Mesenteric fat pad (tissue), 1 donor: ENCODE data around the gene EPRS1. TPM values are rescaled to one million over a fixed set of nuclear protein-coding genes. Genes with fewer than 3 reads are reported as not detected.
A peak's percentile ranks its signal among the peaks of the same experiment; 100 is the strongest.
"Not testable (repeated sequence)": the region's sequence is repeated elsewhere in the genome, so short reads cannot be mapped to it uniquely, and the experiment has no call there.

Experiments
- DNase-seq: peaks from one replicate; pipeline ENCODE4 v3.0.0-alpha.2; 2020; ENCODE audit warnings: low spot score
- long read RNA-seq: library from polyadenylated mRNA; unstranded; transcript quantifications from one replicate; pipeline ENCODE4 v2.0.0, GENCODE V29; 2020
- total RNA-seq: library from RNA; stranded (reverse); fragmentation: NEBNext Ultra II Directional; extraction: Animal tissue kit (Norgen Biotek cat#: 25700); gene quantifications from one replicate; pipeline ENCODE4 v1.2.1, GENCODE V29; 2021
- donor health status: DM: yes; HTN: yes; CAD: no.

Gene EPRS1
- 108 TPM for total RNA-seq
- long read RNA-seq, partial matches to known transcripts: 231 of 246 reads
- long read RNA-seq, other reads (novel, unspliced or antisense): 15 of 246 reads

DNA sequence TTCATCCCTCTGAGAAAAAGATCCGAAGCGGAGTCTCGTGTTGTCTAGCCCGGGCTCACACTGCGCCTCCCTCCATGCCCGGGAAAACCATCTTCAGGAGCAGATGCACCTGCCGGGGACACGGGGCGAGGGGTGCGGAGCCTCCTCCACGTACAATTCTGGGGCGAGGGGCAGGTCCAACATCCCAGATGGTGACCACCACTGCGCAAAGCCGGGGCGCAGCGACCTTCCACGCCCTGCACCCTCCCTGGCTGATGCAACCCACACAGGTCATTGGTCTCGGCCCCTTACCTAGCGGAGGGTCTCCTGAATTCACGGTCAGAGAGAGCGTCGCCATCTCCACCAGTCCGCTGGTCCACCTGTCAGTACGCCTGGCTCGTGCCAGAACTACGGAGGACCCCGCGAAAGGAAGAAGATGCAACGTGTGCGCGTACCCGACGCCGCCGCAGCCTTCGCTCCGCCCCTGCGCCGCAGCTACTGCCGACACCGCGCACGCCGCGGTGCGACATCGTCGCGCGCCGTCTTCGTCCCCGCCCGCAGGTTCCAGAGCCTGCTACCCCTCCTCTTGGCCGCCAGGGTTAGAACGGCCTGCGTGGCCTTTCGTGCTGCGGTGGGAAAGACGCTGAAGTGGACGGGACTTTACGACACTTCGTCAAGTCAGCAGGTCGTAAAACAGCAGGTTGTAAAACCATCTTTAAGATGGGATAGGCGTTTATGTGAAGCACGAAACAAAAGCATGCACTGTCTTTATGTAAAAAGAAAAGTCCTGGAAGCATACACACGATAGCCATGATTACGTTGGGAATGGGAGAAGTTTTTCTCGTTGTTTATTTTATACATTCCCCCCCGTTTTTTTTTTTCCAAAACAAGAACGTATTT, at the start of gene EPRS1:
EPRS1 (minus strand) TSS at position 454 of the 879 bp plus-strand sequence; CDS start at position 337, 117 bp downstream.
- peak; percentile 98 for DNase-seq

DNA sequence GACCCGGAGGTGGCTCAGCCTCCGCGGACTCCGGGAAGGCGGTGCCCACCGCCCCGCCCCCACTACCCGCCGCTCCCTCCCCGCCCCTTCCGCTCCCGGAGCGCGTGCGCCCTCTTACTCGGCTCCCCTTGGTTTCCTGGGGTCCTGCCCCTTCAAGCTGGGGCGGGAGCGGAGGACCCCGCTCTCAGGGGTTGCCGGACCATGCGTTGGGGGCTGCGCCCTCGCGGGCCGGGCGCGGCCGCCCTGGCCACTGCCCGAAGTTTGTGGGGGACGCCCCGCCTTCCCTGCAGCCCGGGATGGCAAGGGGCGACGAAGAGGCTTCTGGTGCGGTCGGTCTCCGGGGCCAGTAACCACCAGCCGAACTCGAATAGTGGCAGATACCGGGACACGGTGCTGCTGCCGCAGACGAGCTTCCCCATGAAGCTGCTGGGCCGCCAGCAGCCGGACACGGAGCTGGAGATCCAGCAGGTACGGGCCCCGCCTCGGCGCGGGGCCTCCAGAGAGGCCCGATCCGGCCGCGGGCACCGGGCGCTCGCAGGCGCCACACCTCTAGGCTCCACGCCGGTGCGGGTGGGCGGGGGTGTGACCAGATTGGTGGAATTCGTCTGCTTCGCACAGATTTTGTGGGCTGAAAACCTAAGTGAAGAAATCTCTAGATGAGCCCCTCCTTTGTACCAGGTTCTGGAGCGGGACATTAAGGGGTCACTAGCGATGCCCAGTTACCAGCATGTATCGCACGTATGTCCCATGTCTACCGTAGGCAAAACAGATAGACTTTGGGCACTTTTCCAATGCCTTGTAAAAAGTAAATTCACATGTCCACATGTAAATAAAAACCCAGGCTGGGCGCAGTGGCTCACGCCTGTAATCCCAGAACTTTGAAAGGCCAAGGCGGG, 48.0 kb upstream of the EPRS1 start, which contains the start of gene IARS2:
IARS2 (plus strand) TSS at position 117 of the 896 bp plus-strand sequence; CDS start at position 202, 85 bp downstream.
- DNase-seq: peak; percentile 94

GRCh38 chr1:220093361-220094015, 47.2 kb upstream of the EPRS1 start:
- no peak for DNase-seq

DNA sequence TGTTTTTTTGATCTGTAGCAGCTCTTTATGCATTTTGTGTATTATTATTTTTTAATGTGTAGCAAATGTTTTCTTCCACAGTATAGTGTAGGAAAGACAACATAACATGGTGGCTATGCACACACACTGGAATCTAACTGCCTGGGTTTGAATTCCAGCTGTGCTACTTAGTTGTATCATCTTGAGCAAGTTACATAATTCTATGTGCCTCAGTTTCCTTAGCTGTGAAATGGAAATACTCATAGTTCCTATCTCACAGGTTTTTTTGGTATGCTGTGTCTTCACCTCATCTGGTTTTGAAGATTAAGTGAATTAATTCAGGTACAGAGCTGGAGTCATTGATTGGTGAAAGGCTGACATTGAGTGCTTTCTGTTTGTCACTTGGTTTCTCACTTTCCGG, 46.4 kb upstream of the EPRS1 start:
- DNase-seq: no peak

GRCh38 chr1:220089650-220090556, 43.6 kb upstream of the EPRS1 start, which contains the start of gene BPNT1:
BPNT1 (minus strand) TSS chr1:220089788; CDS start chr1:220079846, 9,942 bp downstream.
- DNase-seq: peak; percentile 92

- not testable (repeated sequence) for DNase-seq
These were observed 40.0 kb upstream of the EPRS1 start for GRCh38 chr1:220086261-220086686.

DNA sequence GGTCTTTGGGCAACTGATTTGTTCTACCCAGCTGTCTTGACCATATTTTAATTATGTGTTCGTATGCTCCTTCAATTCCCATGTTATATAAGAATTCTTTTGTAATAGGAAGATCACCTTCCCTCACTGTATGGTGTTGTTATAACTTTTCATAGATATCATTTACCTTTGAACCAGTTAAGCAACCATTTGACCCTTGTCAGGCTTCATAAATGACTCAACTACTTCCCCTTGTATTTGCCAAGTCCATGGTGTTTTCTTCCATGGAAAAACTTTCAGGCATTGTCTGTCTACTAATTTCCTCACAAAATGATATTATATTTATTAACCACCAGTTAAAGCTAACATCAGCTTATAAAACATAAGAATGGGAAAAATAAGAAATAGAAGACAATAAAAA, 38.2 kb upstream of the EPRS1 start:
- no peak for DNase-seq

DNA sequence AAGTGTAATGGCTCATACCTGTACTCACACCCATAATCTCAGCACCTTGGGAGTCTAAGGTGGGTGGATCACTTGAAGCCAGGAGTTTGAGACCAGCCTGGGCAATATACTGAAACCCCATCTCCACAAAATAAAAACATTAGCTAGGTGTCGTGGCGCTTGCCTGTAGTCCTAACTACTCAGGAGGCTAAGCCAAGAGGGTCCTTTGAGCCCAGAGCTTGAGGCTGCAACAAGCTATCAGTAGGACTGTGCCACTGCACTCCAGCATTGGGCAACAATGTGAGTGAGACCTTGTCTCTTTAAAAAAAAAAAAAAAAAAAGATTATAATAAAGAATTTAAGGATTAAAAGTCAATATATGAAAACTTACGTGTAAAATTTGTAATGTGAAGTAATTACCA, 31.6 kb upstream of the EPRS1 start:
- DNase-seq: no peak

GRCh38 chr1:220076861-220077762, 30.8 kb upstream of the EPRS1 start:
- no peak for DNase-seq

GRCh38 chr1:220067269-220068204, 21.2 kb upstream of the EPRS1 start:
- DNase-seq: no peak

- no peak for DNase-seq
These were observed 16.3 kb upstream of the EPRS1 start for GRCh38 chr1:220062629-220063028.

DNA sequence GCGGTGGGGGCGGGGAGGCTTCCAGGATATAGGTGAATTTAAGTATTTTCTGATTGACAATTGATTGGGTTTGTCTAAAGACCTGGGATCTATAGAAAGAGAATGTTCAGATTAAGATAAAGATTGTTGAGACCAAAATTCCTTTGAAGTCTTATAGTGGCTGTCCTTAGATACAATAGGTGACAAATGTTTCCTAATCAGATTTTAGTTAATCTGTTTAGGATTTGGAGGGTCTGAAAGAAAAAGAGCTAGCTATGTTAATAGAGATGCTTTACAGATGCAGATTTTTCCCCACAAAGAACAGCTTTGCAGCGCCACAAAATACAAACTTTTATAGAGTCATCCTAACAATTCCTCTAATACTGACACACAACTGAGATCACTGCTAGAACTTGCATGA, 14.6 kb upstream of the EPRS1 start:
- no peak for DNase-seq

- no peak for DNase-seq
These were observed 10.1 kb upstream of the EPRS1 start for GRCh38 chr1:220056374-220056773.

DNA sequence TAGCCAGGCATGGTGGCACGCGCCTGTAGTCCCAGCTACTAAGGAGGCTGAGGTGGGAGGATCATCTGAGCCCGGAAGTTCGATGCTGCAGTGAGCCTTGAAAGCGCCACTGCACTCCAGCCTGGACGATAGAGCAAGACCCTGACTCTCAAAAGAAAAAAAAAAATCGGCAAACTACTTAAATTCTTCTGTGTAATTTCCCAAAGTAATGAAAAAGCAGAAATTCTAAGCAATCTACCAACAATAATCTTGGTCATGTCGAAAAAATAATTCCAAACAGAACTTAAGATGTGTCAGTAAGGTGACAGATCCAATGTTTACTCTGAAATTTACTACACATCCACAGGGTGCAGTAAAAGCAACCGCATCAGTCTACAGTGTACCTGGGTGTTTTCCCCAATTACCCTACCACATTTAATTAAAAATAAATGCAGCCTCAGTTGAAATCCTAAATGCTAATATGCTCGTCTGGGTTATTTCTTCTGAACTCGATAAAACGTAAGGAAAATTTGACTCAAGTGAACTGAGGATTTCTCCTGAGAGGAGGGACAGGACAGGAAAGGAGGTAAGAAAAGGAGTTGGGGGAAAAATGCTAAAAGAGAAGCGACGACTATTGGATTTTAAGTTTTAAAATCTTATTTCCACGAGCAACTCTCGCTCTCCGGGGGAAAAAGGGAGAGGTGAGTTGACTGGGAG, 801 bp downstream of the EPRS1 start:
- no peak for DNase-seq

DNA sequence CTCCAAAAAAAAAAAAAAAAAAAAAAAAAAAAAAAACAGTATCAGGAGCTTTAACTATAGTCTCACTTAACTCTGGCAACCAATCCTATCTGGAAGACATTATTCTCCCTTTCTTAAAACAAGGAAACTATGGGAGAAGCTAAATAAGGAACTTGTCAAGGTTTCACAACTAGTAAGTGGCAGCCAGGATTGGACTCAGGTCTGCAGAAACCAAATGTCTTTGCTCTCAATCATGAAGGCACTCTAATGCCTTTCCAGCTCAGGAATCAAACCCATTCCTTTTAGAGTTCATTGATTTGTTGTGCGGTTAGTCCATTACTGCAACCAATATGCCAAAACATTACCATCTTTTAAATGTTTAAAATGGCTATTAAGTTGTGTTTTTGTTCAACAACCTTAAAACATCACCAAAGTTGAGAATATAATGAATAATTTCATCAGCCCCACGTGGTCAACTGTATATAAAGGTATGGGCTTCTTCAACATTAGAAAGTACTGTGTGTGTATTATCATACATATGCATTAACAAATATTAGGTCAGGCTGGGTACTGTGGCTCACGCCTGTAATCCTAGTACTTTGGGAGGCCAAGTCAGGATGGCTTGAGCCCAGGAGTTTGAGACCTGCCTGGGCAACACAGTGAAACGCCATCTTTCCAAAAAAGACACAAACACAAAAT, 1.5 kb downstream of the EPRS1 start:
- no peak for DNase-seq

DNA sequence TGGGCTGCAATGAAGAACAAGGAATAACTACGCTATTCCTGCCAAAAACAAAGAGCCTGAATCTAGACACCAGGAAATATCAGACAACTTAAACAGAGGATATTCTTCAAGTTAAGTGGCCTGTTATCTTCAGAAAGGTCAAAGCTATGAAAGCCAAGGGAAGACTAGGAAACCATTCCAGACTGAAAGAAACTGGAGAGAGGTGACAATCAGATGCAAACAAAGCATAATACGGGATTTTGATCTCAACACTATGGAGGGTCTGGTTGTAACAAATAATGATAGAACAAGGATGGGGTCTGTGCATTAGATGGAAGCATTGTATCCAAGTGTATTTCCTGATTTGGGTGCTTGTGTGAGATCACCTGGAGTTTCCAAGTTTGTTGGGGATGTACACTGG, 2.7 kb downstream of the EPRS1 start:
- DNase-seq: no peak
